Measurements from ENCODE around the gene ASS1.
"Not testable (repeated sequence)": the region's sequence is repeated elsewhere in the genome, so short reads cannot be mapped to it uniquely, and the experiment has no call there.

Gene ASS1

GRCh38 chr9:130433947-130434262, 10.9 kb upstream of the ASS1 start:
- DNase-seq (ENCODE audit: low read depth in 2 of 2): no peak

- not testable (repeated sequence) for DNase-seq (ENCODE audit: low read depth in 2 of 2)
These were observed 10.1 kb upstream of the ASS1 start for GRCh38 chr9:130434656-130435055.

GRCh38 chr9:130437011-130437789, 7.6 kb upstream of the ASS1 start:
- no peak for DNase-seq (ENCODE audit: low read depth in 2 of 2)

- no peak for DNase-seq (ENCODE audit: low read depth in 2 of 2)
These were observed 6.3 kb upstream of the ASS1 start for GRCh38 chr9:130438382-130438981.

- DNase-seq (ENCODE audit: low read depth in 2 of 2): no peak
These were observed 3.7 kb upstream of the ASS1 start for GRCh38 chr9:130441031-130441430.

- DNase-seq (ENCODE audit: low read depth in 2 of 2): no peak
These were observed 1.9 kb upstream of the ASS1 start for GRCh38 chr9:130442746-130443455.

GRCh38 chr9:130443456-130443801, 1.3 kb upstream of the ASS1 start:
- no peak for DNase-seq (ENCODE audit: low read depth in 2 of 2)

GRCh38 chr9:130443840-130444492, 795 bp upstream of the ASS1 start:
- DNase-seq (ENCODE audit: low read depth in 2 of 2): no peak

GRCh38 chr9:130445268-130445983, 665 bp downstream of the ASS1 start:
- no peak for DNase-seq (ENCODE audit: low read depth in 2 of 2)

- no peak for DNase-seq (ENCODE audit: low read depth in 2 of 2)
These were observed 1.5 kb downstream of the ASS1 start for GRCh38 chr9:130446101-130446861.

GRCh38 chr9:130447193-130447816, 2.5 kb downstream of the ASS1 start:
- no peak for DNase-seq (ENCODE audit: low read depth in 2 of 2)

- DNase-seq (ENCODE audit: low read depth in 2 of 2): no peak
These were observed 3.4 kb downstream of the ASS1 start for GRCh38 chr9:130448035-130448624.

- no peak for DNase-seq (ENCODE audit: low read depth in 2 of 2)
These were observed 4.2 kb downstream of the ASS1 start for GRCh38 chr9:130448771-130449603.

- DNase-seq (ENCODE audit: low read depth in 2 of 2): no peak
These were observed 5.7 kb downstream of the ASS1 start for GRCh38 chr9:130450344-130451003.

GRCh38 chr9:130451004-130451390, 6.2 kb downstream of the ASS1 start:
- DNase-seq (ENCODE audit: low read depth in 2 of 2): no peak

GRCh38 chr9:130451509-130452388, 7.0 kb downstream of the ASS1 start:
- DNase-seq (ENCODE audit: low read depth in 2 of 2): no peak

GRCh38 chr9:130452835-130453234, 8.1 kb downstream of the ASS1 start:
- no peak for DNase-seq (ENCODE audit: low read depth in 2 of 2)

GRCh38 chr9:130453487-130453886, 8.7 kb downstream of the ASS1 start:
- no peak for DNase-seq (ENCODE audit: low read depth in 2 of 2)
